Ovary (tissue), 3 donors: ENCODE results near the gene TNFRSF19.

Experiments
- EP300 ChIP-seq: sonication (generic); formaldehyde crosslinking; IDR thresholded peaks from one replicate; pipeline ENCODE4 v1.6.1; 2017; ENCODE audit warnings: antibody characterized with exemption
- TF ChIP-seq, protein P1 (sequence below), 3 donors: fragments of 450-650 bp in 2 of 3; fragments of 200-600 bp in 1 of 3; IDR thresholded peaks; one replicate each; pipeline versions ENCODE4 v1.5.1 to v1.8.0; 2016 to 2022; ENCODE audit warnings: antibody characterized with exemption in 3 of 3, mild to moderate bottlenecking in 1 of 3
- donor health status: DM: no; HTN: no; CAD: no.

GRCh38 chr13:23552171-23552570 is 18.0 kb upstream of the TNFRSF19 start:
- no peak for TF ChIP-seq EP300
- TF ChIP-seq, protein P1, sequence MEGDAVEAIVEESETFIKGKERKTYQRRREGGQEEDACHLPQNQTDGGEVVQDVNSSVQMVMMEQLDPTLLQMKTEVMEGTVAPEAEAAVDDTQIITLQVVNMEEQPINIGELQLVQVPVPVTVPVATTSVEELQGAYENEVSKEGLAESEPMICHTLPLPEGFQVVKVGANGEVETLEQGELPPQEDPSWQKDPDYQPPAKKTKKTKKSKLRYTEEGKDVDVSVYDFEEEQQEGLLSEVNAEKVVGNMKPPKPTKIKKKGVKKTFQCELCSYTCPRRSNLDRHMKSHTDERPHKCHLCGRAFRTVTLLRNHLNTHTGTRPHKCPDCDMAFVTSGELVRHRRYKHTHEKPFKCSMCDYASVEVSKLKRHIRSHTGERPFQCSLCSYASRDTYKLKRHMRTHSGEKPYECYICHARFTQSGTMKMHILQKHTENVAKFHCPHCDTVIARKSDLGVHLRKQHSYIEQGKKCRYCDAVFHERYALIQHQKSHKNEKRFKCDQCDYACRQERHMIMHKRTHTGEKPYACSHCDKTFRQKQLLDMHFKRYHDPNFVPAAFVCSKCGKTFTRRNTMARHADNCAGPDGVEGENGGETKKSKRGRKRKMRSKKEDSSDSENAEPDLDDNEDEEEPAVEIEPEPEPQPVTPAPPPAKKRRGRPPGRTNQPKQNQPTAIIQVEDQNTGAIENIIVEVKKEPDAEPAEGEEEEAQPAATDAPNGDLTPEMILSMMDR (IDR thresholded peaks at IDR 0.05), result no peak
